ENCODE data around the gene PRADC1. TPM values are rescaled to one million over a fixed set of nuclear protein-coding genes. Genes with fewer than 3 reads are reported as not detected.

The PRADC1 gene
- total and polyA plus RNA-seq, 2 donors (not counting 1 experiment from before 2014, with no cell fraction given), result 2.3 to 4.6 TPM

DNA sequence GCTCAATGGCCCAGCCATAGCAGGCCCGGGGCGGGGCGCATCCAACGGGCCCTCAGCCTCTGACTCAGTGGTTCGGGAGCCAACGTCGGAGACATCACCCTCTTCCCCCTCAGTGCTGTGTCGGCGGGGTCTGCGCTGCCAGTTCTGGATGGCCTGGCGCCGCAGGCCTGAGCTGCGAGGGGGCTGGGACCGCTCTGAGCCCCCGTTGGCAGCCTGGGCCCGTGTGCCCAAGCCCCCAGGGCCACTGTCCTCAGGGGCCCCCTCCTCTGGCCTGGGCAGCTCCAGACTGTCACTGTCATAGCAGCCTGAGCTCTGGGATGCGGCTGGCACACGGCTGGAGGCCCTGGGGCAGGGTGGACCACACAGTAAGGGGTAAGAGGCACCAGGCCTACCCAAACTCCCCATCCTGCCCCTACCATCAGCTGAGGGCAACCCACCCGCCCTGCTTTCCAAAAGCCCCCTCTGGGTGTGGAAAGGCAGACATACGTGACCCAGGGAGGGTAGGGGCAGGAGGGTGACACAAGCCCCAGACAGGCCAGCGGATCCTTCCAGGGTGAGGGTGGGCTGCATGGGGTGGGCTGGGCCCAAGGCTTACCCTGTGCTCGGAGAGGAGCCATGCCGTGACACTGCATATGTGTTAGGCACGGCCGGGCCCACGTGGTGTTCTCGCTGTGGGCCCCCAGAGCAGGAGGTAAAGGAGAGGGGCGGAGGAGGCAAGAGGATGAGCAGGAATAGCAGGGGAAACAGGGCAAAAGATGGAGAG lies 32.4 kb upstream of the PRADC1 start:
- no peak overlapping the region for H3K4me2 ChIP-seq (replicated peaks; ENCODE audit: low read depth, low read length, poor library complexity, severe bottlenecking)
- no peak overlapping the region for H2AFZ ChIP-seq (ENCODE audit: insufficient read depth, low read depth, low read length, poor library complexity, severe bottlenecking)
- H3K9ac ChIP-seq (ENCODE audit: low read length), result no peak overlapping the region
- H3K79me2 ChIP-seq (ENCODE audit: control insufficient read depth, insufficient read depth, low read length), result peaks cover 24% of the 10 kb centered on the region
- Mint-ChIP-seq H3K27me3 (no peaks in the 10 kb centered on the region), H3K4me3 (no peak overlapping the region), H3K27ac (no peak overlapping the region), H3K9me3 (ENCODE audit: insufficient read depth) (no peaks in the 10 kb centered on the region), H3K4me1 (peaks cover 18% of the 10 kb centered on the region)
- TF ChIP-seq EZH2 (IDR thresholded peaks at IDR 0.05; ENCODE audit: borderline replicate concordance, insufficient read depth, low read depth, low read length, poor library complexity, severe bottlenecking), result no peak
- TF ChIP-seq, protein P1, sequence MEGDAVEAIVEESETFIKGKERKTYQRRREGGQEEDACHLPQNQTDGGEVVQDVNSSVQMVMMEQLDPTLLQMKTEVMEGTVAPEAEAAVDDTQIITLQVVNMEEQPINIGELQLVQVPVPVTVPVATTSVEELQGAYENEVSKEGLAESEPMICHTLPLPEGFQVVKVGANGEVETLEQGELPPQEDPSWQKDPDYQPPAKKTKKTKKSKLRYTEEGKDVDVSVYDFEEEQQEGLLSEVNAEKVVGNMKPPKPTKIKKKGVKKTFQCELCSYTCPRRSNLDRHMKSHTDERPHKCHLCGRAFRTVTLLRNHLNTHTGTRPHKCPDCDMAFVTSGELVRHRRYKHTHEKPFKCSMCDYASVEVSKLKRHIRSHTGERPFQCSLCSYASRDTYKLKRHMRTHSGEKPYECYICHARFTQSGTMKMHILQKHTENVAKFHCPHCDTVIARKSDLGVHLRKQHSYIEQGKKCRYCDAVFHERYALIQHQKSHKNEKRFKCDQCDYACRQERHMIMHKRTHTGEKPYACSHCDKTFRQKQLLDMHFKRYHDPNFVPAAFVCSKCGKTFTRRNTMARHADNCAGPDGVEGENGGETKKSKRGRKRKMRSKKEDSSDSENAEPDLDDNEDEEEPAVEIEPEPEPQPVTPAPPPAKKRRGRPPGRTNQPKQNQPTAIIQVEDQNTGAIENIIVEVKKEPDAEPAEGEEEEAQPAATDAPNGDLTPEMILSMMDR (IDR thresholded peaks at IDR 0.05), result no peak
- H3K27me3 ChIP-seq (replicated peaks in 1 of 4; ENCODE audit: control extremely low read depth in 1 of 4, control insufficient read depth in 3 of 4, insufficient read depth in 4 of 4, low read length in 3 of 4), result no peaks in the 10 kb centered on the region
- no peaks in the 10 kb centered on the region for H3K4me1 ChIP-seq (ENCODE audit: control insufficient read depth in 2 of 2, insufficient read depth in 2 of 2, low read length in 2 of 2)
- 98% methylated on average over 19 of the region's 28 CpGs for WGBS (ENCODE audit: insufficient coverage)
- no peak for DNase-seq
- CTCF ChIA-PET, result interaction anchor here (0.5 to 0.7 kb wide), 2 partner anchors 88 to 364 kb away, joined by 3 to 4 read pairs; no protein-coding TSS in a partner anchor
- peaks cover 0 to 3% (median 0%) of the 10 kb centered on the region in 3 donors for H3K9me3 ChIP-seq (ENCODE audit: control extremely low read depth in 1 of 3, control insufficient read depth in 2 of 3, insufficient read depth in 1 of 3, low read length in 2 of 3)
- no peak overlapping the region for H3K27ac ChIP-seq (ENCODE audit: low read length in 2 of 2)
- no peak overlapping the region for H3K4me3 ChIP-seq (ENCODE audit: control extremely low read depth in 1 of 5, extremely low read depth in 1 of 5, insufficient read depth in 1 of 5, low read depth in 2 of 5, low read length in 4 of 5)
- peaks cover 0 to 13% of the 10 kb centered on the region in 2 experiments for H3K36me3 ChIP-seq (replicated peaks in 1 of 2; ENCODE audit: control extremely low read depth in 1 of 2, control insufficient read depth in 1 of 2, extremely low read depth in 1 of 2, insufficient read depth in 2 of 2, low read length in 1 of 2)
- ATAC-seq (ENCODE audit: low read depth), result no peak
- intact Hi-C loops (cut with micrococcal nuclease), result no loop called here
- peaks cover 10% of the 10 kb centered on the region for H4K20me1 ChIP-seq (ENCODE audit: control insufficient read depth, insufficient read depth, low read length, poor library complexity, severe bottlenecking)
- POLR2A ChIA-PET, result no interaction called here

DNA sequence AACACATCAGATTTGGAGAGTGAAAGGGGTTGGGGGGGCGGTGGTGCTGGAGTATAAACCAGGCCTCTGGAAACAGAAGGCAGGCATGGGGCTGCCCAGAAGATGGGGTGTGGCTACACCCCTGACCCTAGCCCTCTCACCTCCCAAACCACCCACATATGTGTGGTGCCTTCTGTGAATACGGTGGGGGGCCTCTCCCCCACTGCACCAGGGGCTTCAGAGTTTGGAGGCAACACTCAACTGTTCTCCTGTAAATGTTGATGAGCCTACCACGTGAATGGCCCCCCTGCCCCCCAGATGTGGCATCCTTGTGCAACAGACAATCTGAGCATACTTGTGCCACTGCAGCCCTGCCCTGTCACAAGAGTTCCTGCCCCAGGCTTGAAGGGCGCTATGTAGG lies 31.7 kb upstream of the PRADC1 start:
- Histone ChIP-seq H3K9me3 (ENCODE audit: control extremely low read depth in 1 of 3, control insufficient read depth in 2 of 3, insufficient read depth in 1 of 3, low read length in 2 of 3) (peaks cover 0 to 3% (median 0%) of the 10 kb centered on the region in 3 donors), H3K27me3 (replicated peaks in 1 of 4; ENCODE audit: control extremely low read depth in 1 of 4, control insufficient read depth in 3 of 4, insufficient read depth in 4 of 4, low read length in 3 of 4) (no peaks in the 10 kb centered on the region), H3K9ac (ENCODE audit: low read length) (no peak overlapping the region), H3K4me2 (replicated peaks; ENCODE audit: low read depth, low read length, poor library complexity, severe bottlenecking) (no peak overlapping the region), H2AFZ (ENCODE audit: insufficient read depth, low read depth, low read length, poor library complexity, severe bottlenecking) (no peak overlapping the region), H3K27ac (ENCODE audit: low read length in 2 of 2) (no peak overlapping the region), H3K79me2 (ENCODE audit: control insufficient read depth, insufficient read depth, low read length) (peaks cover 24% of the 10 kb centered on the region), H3K4me1 (ENCODE audit: control insufficient read depth in 2 of 2, insufficient read depth in 2 of 2, low read length in 2 of 2) (no peaks in the 10 kb centered on the region), H3K36me3 (replicated peaks in 1 of 2; ENCODE audit: control extremely low read depth in 1 of 2, control insufficient read depth in 1 of 2, extremely low read depth in 1 of 2, insufficient read depth in 2 of 2, low read length in 1 of 2) (peaks cover 0 to 16% of the 10 kb centered on the region in 2 experiments), H3K4me3 (ENCODE audit: control extremely low read depth in 1 of 5, extremely low read depth in 1 of 5, insufficient read depth in 1 of 5, low read depth in 2 of 5, low read length in 4 of 5) (no peak overlapping the region), H4K20me1 (ENCODE audit: control insufficient read depth, insufficient read depth, low read length, poor library complexity, severe bottlenecking) (peaks cover 6% of the 10 kb centered on the region)
- intact Hi-C loops (cut with micrococcal nuclease), result no loop called here
- TF ChIP-seq, protein P1 (IDR thresholded peaks at IDR 0.05), result no peak
- TF ChIP-seq EZH2 (IDR thresholded peaks at IDR 0.05; ENCODE audit: borderline replicate concordance, insufficient read depth, low read depth, low read length, poor library complexity, severe bottlenecking), result no peak
- H3K27ac Mint-ChIP-seq, result no peak overlapping the region
- ChIA-PET POLR2A (no interaction called here), CTCF (interaction anchor here (0.5 to 0.7 kb wide), 2 partner anchors 87 to 365 kb away, joined by 3 to 4 read pairs; no protein-coding TSS in a partner anchor)
- ATAC-seq (ENCODE audit: low read depth) (no peak), DNase-seq (no peak)
- H3K9me3 Mint-ChIP-seq (ENCODE audit: insufficient read depth), result no peaks in the 10 kb centered on the region
- H3K27me3 Mint-ChIP-seq, result no peaks in the 10 kb centered on the region
- H3K4me3 Mint-ChIP-seq, result no peak overlapping the region
- 84% methylated on average over 3 of the region's 4 CpGs for WGBS (ENCODE audit: insufficient coverage)
- peaks cover 15% of the 10 kb centered on the region for H3K4me1 Mint-ChIP-seq

Measured in B cell (primary cell).